H1 (cell line): ENCODE measurements around the gene BEST2. TPM values are rescaled to one million over a fixed set of nuclear protein-coding genes. Genes with fewer than 3 reads are reported as not detected.

Experiments used
- CTCF ChIA-PET: fragments of 300-600 bp; sonication (Branson Sonifier 250); formaldehyde crosslinking; loops from one replicate; lab custom pipeline; 2021; ENCODE audit not compliant: partially characterized antibody; lab: Charles Lee
- POLR2A ChIA-PET: fragments of 300-600 bp; sonication (Branson Sonifier 250); formaldehyde crosslinking; loops from one replicate; lab custom pipeline; 2021; ENCODE audit warnings: inconsistent platforms; ENCODE audit not compliant: partially characterized antibody; lab: Charles Lee
- DNase-seq, 2 experiments: peaks; one replicate each; pipeline versions ENCODE4 v3.0.0 to v3.0.0-alpha.2; 2010 to 2022; ENCODE audit warnings: low spot score in 2 of 2, low read depth in 1 of 2, mixed read lengths in 1 of 2
- FAIRE-seq: peaks from 2 replicates; lab custom pipeline; 2011; peaks lifted over from hg19 to GRCh38; lab: Jason Lieb, UNC
- H2AFZ ChIP-seq: 2 replicates; pipeline ENCODE4 v1.8.1; 2012; ENCODE audit warnings: low read length, inconsistent platforms
- H2AK5ac ChIP-seq: 2 replicates; pipeline ENCODE4 v1.6.1; 2013; ENCODE audit warnings: low read depth, low read length
- H2BK120ac ChIP-seq: replicated peaks from 2 replicates; pipeline ENCODE3; 2013; ENCODE audit warnings: low read depth, low read length, inconsistent platforms
- H2BK12ac ChIP-seq: 2 replicates; pipeline ENCODE4 v1.6.1; 2013; ENCODE audit warnings: low read depth, low read length
- H2BK15ac ChIP-seq: 2 replicates; pipeline ENCODE4 v1.6.1; 2013; ENCODE audit warnings: low read length
- H2BK20ac ChIP-seq: 2 replicates; pipeline ENCODE4 v1.6.1; 2013; ENCODE audit warnings: low read length
- H2BK5ac ChIP-seq: 2 replicates; pipeline ENCODE4 v1.6.1; 2013; ENCODE audit warnings: low read depth, low read length
- H3K14ac ChIP-seq: 2 replicates; pipeline ENCODE4 v1.6.1; 2013; ENCODE audit warnings: inconsistent platforms; ENCODE audit not compliant: insufficient read length
- H3K18ac ChIP-seq: 2 replicates; pipeline ENCODE4 v1.6.1; 2013; ENCODE audit warnings: low read length; ENCODE audit errors: extremely low read depth
- H3K23ac ChIP-seq: 2 replicates; pipeline ENCODE4 v1.6.1; 2013; ENCODE audit warnings: inconsistent platforms; ENCODE audit not compliant: insufficient read length
- H3K23me2 ChIP-seq: 2 replicates; pipeline ENCODE4 v1.6.1; 2013; ENCODE audit warnings: low read depth, low read length
- H3K27ac ChIP-seq: 2 replicates; pipeline ENCODE4 v1.6.1; 2011; ENCODE audit warnings: low read depth, low read length, inconsistent platforms
- H3K27me3 ChIP-seq, 4 experiments: replicated peaks in 1 of 4; 1 replicate in 1 of 4; 2 replicates in 3 of 4; pipeline versions ENCODE4 v1.6.1 to v1.8.1; 2011 to 2013; ENCODE audit warnings: low read length in 3 of 4, mild to moderate bottlenecking in 3 of 4, inconsistent platforms in 2 of 4, mixed read lengths in 2 of 4, moderate library complexity in 1 of 4; ENCODE audit not compliant: control insufficient read depth in 3 of 4, insufficient read depth in 3 of 4; ENCODE audit errors: extremely low read depth in 1 of 4
- H3K36me3 ChIP-seq, 4 experiments: 2 replicates each; pipeline versions ENCODE4 v1.6.1 to v1.8.1; 2011 to 2013; ENCODE audit warnings: mild to moderate bottlenecking in 4 of 4, low read length in 3 of 4, moderate library complexity in 2 of 4, control low read depth in 1 of 4, inconsistent platforms in 1 of 4; ENCODE audit not compliant: insufficient read depth in 4 of 4, control insufficient read depth in 2 of 4
- H3K4ac ChIP-seq: replicated peaks from 2 replicates; pipeline ENCODE3; 2013; ENCODE audit warnings: low read length, low read depth, mixed read lengths, inconsistent platforms; ENCODE audit not compliant: insufficient read length
- H3K4me1 ChIP-seq, 4 experiments: replicated peaks in 1 of 4; 1 replicate in 1 of 4; 2 replicates in 3 of 4; pipeline versions ENCODE4 v1.6.1 to v1.8.1; 2011 to 2013; ENCODE audit warnings: low read length in 3 of 4, inconsistent platforms in 2 of 4, mixed read lengths in 1 of 4; ENCODE audit not compliant: insufficient read depth in 4 of 4, control insufficient read depth in 3 of 4
- H3K4me2 ChIP-seq, 2 experiments: 2 replicates each; pipeline versions ENCODE4 v1.6.1 to v1.8.1; 2011 to 2013; ENCODE audit warnings: low read depth in 2 of 2, low read length in 2 of 2, control low read depth in 1 of 2, inconsistent platforms in 1 of 2, mild to moderate bottlenecking in 1 of 2; ENCODE audit not compliant: insufficient read depth in 1 of 2
- H3K4me3 ChIP-seq, 4 experiments: fragments of 200-600, 300-600 bp in 1 of 4; sonication (generic), shearing (Covaris generic), sonication (Bioruptor Twin) in 1 of 4; 2 replicates each; pipeline versions ENCODE4 v1.5.1 to v1.8.1; 2011 to 2016; ENCODE audit warnings: low read length in 4 of 4, low read depth in 3 of 4, control low read depth in 2 of 4, inconsistent platforms in 2 of 4, mild to moderate bottlenecking in 2 of 4, mixed read lengths in 1 of 4, moderate library complexity in 1 of 4; ENCODE audit not compliant: insufficient read depth in 2 of 4; ENCODE audit errors: extremely low read depth in 1 of 4
- H3K56ac ChIP-seq: replicated peaks from 2 replicates; pipeline ENCODE3; 2013; ENCODE audit warnings: low read depth, mild to moderate bottlenecking, mixed read lengths, low read length, inconsistent platforms; ENCODE audit not compliant: insufficient read length
- H3K79me1 ChIP-seq: 2 replicates; pipeline ENCODE4 v1.6.1; 2013; ENCODE audit warnings: low read depth, low read length, control low read depth
- H3K79me2 ChIP-seq, 2 experiments: 2 replicates each; pipeline versions ENCODE4 v1.6.1 to v1.8.1; 2012 to 2013; ENCODE audit warnings: low read length in 2 of 2, mild to moderate bottlenecking in 2 of 2, inconsistent platforms in 1 of 2; ENCODE audit not compliant: insufficient read depth in 2 of 2, control insufficient read depth in 1 of 2
- H3K9ac ChIP-seq, 4 experiments: replicated peaks in 1 of 4; 1 replicate in 1 of 4; 2 replicates in 3 of 4; pipeline versions ENCODE4 v1.6.1 to v1.8.1; 2011 to 2013; ENCODE audit warnings: low read depth in 3 of 4, low read length in 3 of 4, control low read depth in 2 of 4, mild to moderate bottlenecking in 2 of 4, moderate library complexity in 2 of 4, inconsistent platforms in 1 of 4; ENCODE audit errors: extremely low read depth in 1 of 4
- H3K9me3 ChIP-seq, 2 experiments: 2 replicates each; pipeline versions ENCODE4 v1.6.1 to v1.8.1; 2012 to 2013; ENCODE audit warnings: mild to moderate bottlenecking in 2 of 2, moderate library complexity in 2 of 2, control low read depth in 1 of 2, inconsistent platforms in 1 of 2, low read depth in 1 of 2, low read length in 1 of 2, mixed read lengths in 1 of 2; ENCODE audit not compliant: insufficient read depth in 2 of 2
- H4K20me1 ChIP-seq, 2 experiments: replicated peaks in 1 of 2; 2 replicates each; pipeline versions ENCODE3 to v1.8.1; 2011 to 2013; ENCODE audit warnings: inconsistent platforms in 2 of 2, low read length in 2 of 2, mild to moderate bottlenecking in 1 of 2; ENCODE audit not compliant: insufficient read depth in 2 of 2, control insufficient read depth in 1 of 2
- H4K5ac ChIP-seq: 2 replicates; pipeline ENCODE4 v1.6.1; 2013; ENCODE audit warnings: low read length, low read depth, mixed read lengths, inconsistent platforms; ENCODE audit not compliant: insufficient read length
- H4K8ac ChIP-seq: 2 replicates; pipeline ENCODE4 v1.8.0; 2013; ENCODE audit warnings: mild to moderate bottlenecking, moderate library complexity, low read length, inconsistent platforms; ENCODE audit not compliant: insufficient read depth; ENCODE audit errors: extremely low read depth
- H4K91ac ChIP-seq: replicated peaks from 2 replicates; pipeline ENCODE3; 2013; ENCODE audit warnings: low read length, mixed read lengths, inconsistent platforms; ENCODE audit not compliant: insufficient read length
- CBX8 ChIP-seq: fragments of 300-800, 300-1000 bp; sonication (generic); IDR thresholded peaks from 2 replicates; pipeline ENCODE4 v1.7.1; 2016; ENCODE audit warnings: low read depth, low read length, borderline replicate concordance
- CHD1 ChIP-seq: IDR thresholded peaks from 2 replicates; pipeline ENCODE4 v1.6.1; 2012; ENCODE audit warnings: low read depth, low read length, improper control_type of control experiment
- GTF2F1 ChIP-seq: IDR thresholded peaks from 2 replicates; pipeline ENCODE4 v1.6.1; 2012; ENCODE audit warnings: low read depth, low read length, improper control_type of control experiment, borderline replicate concordance
- JUND ChIP-seq: IDR thresholded peaks from 2 replicates; pipeline ENCODE4 v1.6.1; 2011; ENCODE audit warnings: mild to moderate bottlenecking, improper control_type of control experiment, low read length
- KDM1A ChIP-seq: fragments of 200-600, 300-600 bp; sonication (generic); IDR thresholded peaks from 2 replicates; pipeline ENCODE4 v1.7.1; 2016; ENCODE audit warnings: mild to moderate bottlenecking, low read length, borderline replicate concordance
- SP4 ChIP-seq: IDR thresholded peaks from 2 replicates; pipeline ENCODE4 v1.6.1; 2012; ENCODE audit warnings: low read length, inconsistent platforms
- SRF ChIP-seq: IDR thresholded peaks from 2 replicates; pipeline ENCODE4 v1.6.1; 2011; ENCODE audit warnings: mild to moderate bottlenecking, low read depth, low read length, moderate library complexity
- TBP ChIP-seq: IDR thresholded peaks from 2 replicates; pipeline ENCODE4 v1.6.1; 2011; ENCODE audit warnings: low read depth, low read length, improper control_type of control experiment
- USF2 ChIP-seq: IDR thresholded peaks from 2 replicates; pipeline ENCODE4 v1.6.1; 2011; ENCODE audit warnings: low read length, improper control_type of control experiment
- ZNF274 ChIP-seq: IDR thresholded peaks from 2 replicates; pipeline ENCODE4 v1.7.0; 2012; ENCODE audit warnings: low read length, borderline replicate concordance; ENCODE audit errors: extremely low read depth
- WGBS, 2 experiments: shearing (Covaris generic) in 1 of 2; methylation state at CpG; one replicate each; pipeline versions ENCODE4 v1.1.6 to v1.1.7; 2013 to 2015; ENCODE audit warnings: low lambda C conversion rate in 2 of 2, mixed read lengths in 2 of 2, inconsistent platforms in 1 of 2, low coverage in 1 of 2, missing lambda C conversion rate in 1 of 2; ENCODE audit not compliant: insufficient replicate concordance in 2 of 2, insufficient coverage in 1 of 2, insufficient read length in 1 of 2; ENCODE audit errors: extremely low coverage in 1 of 2, missing lambda C conversion rate in 1 of 2; 5-methylcytosine and 5-hydroxymethylcytosine counted together
- polyA plus RNA-seq, 7 experiments: library from polyadenylated mRNA; depleted of rRNA in 3 of 7; stranded (reverse) in 5 of 7; unstranded in 2 of 7; fragments of >200 nt in 5 of 7; fragments of 200-250 nt in 2 of 7; gene quantifications; 1 replicate in 5 of 7; 2 replicates in 1 of 7; 4 replicates in 1 of 7; pipeline versions ENCODE4 v1.2.1 to v1.2.3, GENCODE V29; 2011 to 2013; ENCODE audit warnings: missing spikeins in 2 of 7, mixed read lengths in 2 of 7
- total RNA-seq: library from RNA; stranded (reverse); fragmentation: NEBNext Ultra II Directional; extraction: Animal tissue kit (Norgen Biotek cat#: 25700); gene quantifications from 2 replicates; pipeline ENCODE4 v1.2.1, GENCODE V29; 2021

Gene BEST2
- total and polyA plus RNA-seq, 2 of the 8 experiments (the other 6 are each of a cell fraction or from before 2014, with no cell fraction given) = 4.6 to 7.3 TPM

GRCh38 chr19:12759686-12760085 is 8.1 kb downstream of the BEST2 start:
- H2BK15ac ChIP-seq = no peak overlapping the region
- H3K27me3 ChIP-seq = no peaks in the 10 kb centered on the region; a peak in 1 of 7 replicates
- peaks cover 7 to 20% (median 14%) of the 10 kb centered on the region in 4 experiments for H3K36me3 ChIP-seq
- H3K79me2 ChIP-seq = no peaks in the 10 kb centered on the region
- H3K23me2 ChIP-seq = peaks cover 2% of the 10 kb centered on the region; the same call in 1 of the 2 replicates
- no peak overlapping the region for H3K14ac ChIP-seq
- no peak overlapping the region for H4K8ac ChIP-seq
- ChIA-PET CTCF (interaction anchor here (0.7 to 17.5 kb wide), 17 partner anchors 9 to 114 kb away, joined by 3 to 288 read pairs (median 10); partner anchors contain the start of genes BEST2, GET3, HOOK2 and JUNB), POLR2A (interaction anchor here (0.6 to 9.2 kb wide), 15 partner anchors 7 to 88 kb away, joined by 3 to 70 read pairs (median 9); partner anchors contain the start of genes BEST2, FBXW9, GET3 and JUNB)
- H2BK120ac ChIP-seq = no peak overlapping the region
- TF ChIP-seq KDM1A (no peak), GTF2F1 (no peak), ZNF274 (no peak), CBX8 (no peak), SRF (no peak), TBP (no peak), CHD1 (no peak), USF2 (no peak), SP4 (no peak), JUND (no peak)
- H4K5ac ChIP-seq = no peak overlapping the region
- peaks cover 0 to 6% (median 2%) of the 10 kb centered on the region in 4 experiments; a peak in 3 of 7 replicates for H3K4me1 ChIP-seq
- H3K9ac ChIP-seq = no peak overlapping the region
- no peak overlapping the region for H3K4me2 ChIP-seq
- H2AK5ac ChIP-seq = no peak overlapping the region
- no peak overlapping the region for H3K4ac ChIP-seq
- no peak overlapping the region for H2BK12ac ChIP-seq
- no peak overlapping the region for H2BK20ac ChIP-seq
- H3K4me3 ChIP-seq = no peak overlapping the region
- DNase-seq (no peak), FAIRE-seq (no peak)
- no peak overlapping the region for H3K23ac ChIP-seq
- WGBS, 2 experiments = 93% methylated on average over 6 of the region's 6 CpGs; no CpG with 5 or more reads in 1 of the 2 experiments
- peaks cover 0 to 2% of the 10 kb centered on the region in 2 experiments for H4K20me1 ChIP-seq
- no peak overlapping the region for H4K91ac ChIP-seq
- no peaks in the 10 kb centered on the region for H3K79me1 ChIP-seq
- H3K27ac ChIP-seq = no peak overlapping the region
- H3K56ac ChIP-seq = no peak overlapping the region
- H2BK5ac ChIP-seq = no peak overlapping the region
- no peaks in the 10 kb centered on the region for H3K9me3 ChIP-seq
- no peak overlapping the region for H3K18ac ChIP-seq
- no peak overlapping the region for H2AFZ ChIP-seq
